Neural cell (in vitro differentiated cells): ENCODE results near the gene PAFAH1B1. TPM values are rescaled to one million over a fixed set of nuclear protein-coding genes. Genes with fewer than 3 reads are reported as not detected.

Experiments used
- H2AFZ ChIP-seq: fragments of 200-600, 300-800 bp; sonication (generic), shearing (Covaris generic); 2 replicates; pipeline ENCODE4 v1.6.0; 2014; ENCODE audit warnings: low read depth, mild to moderate bottlenecking, antibody characterized with exemption, low read length, moderate library complexity
- H3F3A ChIP-seq: fragments of 200-600 bp; shearing (Covaris generic); 2 replicates; pipeline ENCODE4 v1.6.1; 2016; ENCODE audit warnings: mild to moderate bottlenecking, moderate library complexity, mixed read lengths, antibody characterized with exemption, low read length; ENCODE audit not compliant: insufficient read depth, poor library complexity, severe bottlenecking
- H3K27ac ChIP-seq: fragments of 200-600, 300-800 bp; sonication (generic), shearing (Covaris generic); 2 replicates; pipeline ENCODE4 v1.5.1; 2014; ENCODE audit warnings: mild to moderate bottlenecking, low read length, moderate library complexity
- H3K27me3 ChIP-seq: fragments of 300-800, 200-600 bp; sonication (generic), shearing (Covaris generic); 2 replicates; pipeline ENCODE4 v1.6.0; 2014; ENCODE audit warnings: mild to moderate bottlenecking, low read depth, low read length, moderate library complexity; ENCODE audit not compliant: insufficient read depth
- H3K36me3 ChIP-seq: fragments of 300-800, 200-600 bp; sonication (generic), shearing (Covaris generic); 2 replicates; pipeline ENCODE4 v1.5.1; 2014; ENCODE audit warnings: mild to moderate bottlenecking, antibody characterized with exemption, low read length, moderate library complexity; ENCODE audit not compliant: insufficient read depth
- H3K4me2 ChIP-seq: fragments of 300-800, 200-600 bp; sonication (generic), shearing (Covaris generic); 2 replicates; pipeline ENCODE4 v1.6.0; 2014; ENCODE audit warnings: mild to moderate bottlenecking, low read length
- H3K4me3 ChIP-seq: fragments of 300-800, 200-600 bp; sonication (generic), shearing (Covaris generic); 2 replicates; pipeline ENCODE4 v1.5.1; 2014; ENCODE audit warnings: mild to moderate bottlenecking, low read length, moderate library complexity
- H3K79me2 ChIP-seq: fragments of 200-600 bp; shearing (Covaris generic); replicated peaks from 2 replicates; pipeline ENCODE4 v1.6.0; 2014; ENCODE audit warnings: mild to moderate bottlenecking, low read length, moderate library complexity; ENCODE audit not compliant: insufficient read depth
- H3K9ac ChIP-seq: fragments of 300-800, 200-600 bp; sonication (generic), shearing (Covaris generic); 2 replicates; pipeline ENCODE4 v1.6.1; 2016; ENCODE audit warnings: mild to moderate bottlenecking, low read length, mixed read lengths
- H3K9me2 ChIP-seq: fragments of 200-600 bp; shearing (Covaris generic); 2 replicates; pipeline ENCODE4 v1.6.1; 2016; ENCODE audit warnings: mild to moderate bottlenecking, low read length, mixed read lengths; ENCODE audit not compliant: insufficient read depth
- H3K9me3 ChIP-seq: fragments of 200-600, 300-800 bp; sonication (generic), shearing (Covaris generic); 2 replicates; pipeline ENCODE4 v1.6.1; 2016; ENCODE audit warnings: mild to moderate bottlenecking, mixed run types, low read length, moderate library complexity, mixed read lengths
- H4K20me1 ChIP-seq: fragments of 200-600 bp; shearing (Covaris generic); 2 replicates; pipeline ENCODE4 v1.6.1; 2016; ENCODE audit warnings: mild to moderate bottlenecking, mixed run types; ENCODE audit not compliant: insufficient read depth
- CTCF ChIP-seq: fragments of 450-650 bp; IDR thresholded peaks from 2 replicates; pipeline ENCODE4 v1.5.1; 2014; ENCODE audit warnings: antibody characterized with exemption, mild to moderate bottlenecking, moderate library complexity; ENCODE audit not compliant: poor library complexity, severe bottlenecking
- EP300 ChIP-seq: fragments of 450-650 bp; conservative IDR thresholded peaks from 2 replicates; pipeline ENCODE4 v1.6.1; 2014; ENCODE audit warnings: antibody characterized with exemption, mild to moderate bottlenecking, moderate library complexity; ENCODE audit not compliant: poor library complexity, severe bottlenecking
- EZH2 ChIP-seq: fragments of 200-600, 300-800 bp; shearing (Covaris generic), sonication (generic); IDR thresholded peaks from 2 replicates; pipeline ENCODE4 v1.6.1; 2014; ENCODE audit warnings: antibody characterized with exemption, low read length, borderline replicate concordance, mild to moderate bottlenecking; ENCODE audit not compliant: insufficient read depth, poor library complexity, severe bottlenecking
- MXI1 ChIP-seq: fragments of 450-650 bp; conservative IDR thresholded peaks from 2 replicates; pipeline ENCODE4 v1.6.1; 2014; ENCODE audit warnings: antibody characterized with exemption, mild to moderate bottlenecking; ENCODE audit not compliant: poor library complexity, severe bottlenecking
- POLR2AphosphoS5 ChIP-seq: IDR thresholded peaks from 2 replicates; pipeline ENCODE4 v1.6.1; 2012
- RAD21 ChIP-seq: fragments of 450-650 bp; conservative IDR thresholded peaks from 2 replicates; pipeline ENCODE4 v1.6.1; 2014; ENCODE audit warnings: antibody characterized with exemption, mild to moderate bottlenecking, moderate library complexity
- REST ChIP-seq: IDR thresholded peaks from 2 replicates; pipeline ENCODE4 v1.6.1; 2012; ENCODE audit warnings: borderline replicate concordance
- SMC3 ChIP-seq: fragments of 450-650 bp; conservative IDR thresholded peaks from 2 replicates; pipeline ENCODE4 v1.6.1; 2014; ENCODE audit warnings: antibody characterized with exemption, mild to moderate bottlenecking, moderate library complexity; ENCODE audit not compliant: poor library complexity
- TAF1 ChIP-seq: IDR thresholded peaks from 2 replicates; pipeline ENCODE4 v1.6.1; 2012; ENCODE audit warnings: low read depth
- polyA plus RNA-seq: library from polyadenylated mRNA; depleted of rRNA; stranded (reverse); fragments of >200 nt; gene quantifications from 2 replicates; pipeline ENCODE4 v1.2.3, GENCODE V29; 2014

The PAFAH1B1 gene
- polyA plus RNA-seq, 1 donor from 2014 or later, result 305 TPM

GRCh38 chr17:2635241-2635640 is 41.8 kb downstream of the PAFAH1B1 start:
- Histone ChIP-seq H3K4me2 (no peak overlapping the region), H4K20me1 (peaks cover 50% of the 10 kb centered on the region)

GRCh38 chr17:2635675-2636074 is 42.2 kb downstream of the PAFAH1B1 start:
- H2AFZ ChIP-seq, result no peak overlapping the region
- H3K27me3 ChIP-seq, result no peaks in the 10 kb centered on the region
- no peaks in the 10 kb centered on the region for H3K9me3 ChIP-seq
- no peak overlapping the region for H3K4me2 ChIP-seq
- no peak overlapping the region for H3K4me3 ChIP-seq
- H3K36me3 ChIP-seq, result no peaks in the 10 kb centered on the region
- H3K79me2 ChIP-seq, result peaks cover 88% of the 10 kb centered on the region
- H3K9ac ChIP-seq, result no peak overlapping the region
- H3K27ac ChIP-seq, result no peak overlapping the region
- H4K20me1 ChIP-seq, result peaks cover 50% of the 10 kb centered on the region
- TF ChIP-seq RAD21, result no peak
- no peak for TF ChIP-seq SMC3
- TF ChIP-seq EZH2, result no peak
- no peak for TF ChIP-seq CTCF
- no peaks in the 10 kb centered on the region for H3F3A ChIP-seq
- H3K9me2 ChIP-seq, result no peaks in the 10 kb centered on the region

More at GRCh38 chr17:2635241-2635640, 41.8 kb downstream of the PAFAH1B1 start:
- H3F3A ChIP-seq, result no peaks in the 10 kb centered on the region
- no peak overlapping the region for H3K4me3 ChIP-seq
- peaks cover 91% of the 10 kb centered on the region for H3K79me2 ChIP-seq
- no peak overlapping the region for H3K27ac ChIP-seq
- no peaks in the 10 kb centered on the region for H3K36me3 ChIP-seq
- H3K9me3 ChIP-seq, result no peaks in the 10 kb centered on the region
- H3K9ac ChIP-seq, result no peak overlapping the region
- H3K9me2 ChIP-seq, result no peaks in the 10 kb centered on the region
- TF ChIP-seq RAD21, result no peak
- no peak for TF ChIP-seq TAF1
- TF ChIP-seq SMC3, result no peak
- no peak overlapping the region for H2AFZ ChIP-seq
- H3K27me3 ChIP-seq, result no peaks in the 10 kb centered on the region

DNA sequence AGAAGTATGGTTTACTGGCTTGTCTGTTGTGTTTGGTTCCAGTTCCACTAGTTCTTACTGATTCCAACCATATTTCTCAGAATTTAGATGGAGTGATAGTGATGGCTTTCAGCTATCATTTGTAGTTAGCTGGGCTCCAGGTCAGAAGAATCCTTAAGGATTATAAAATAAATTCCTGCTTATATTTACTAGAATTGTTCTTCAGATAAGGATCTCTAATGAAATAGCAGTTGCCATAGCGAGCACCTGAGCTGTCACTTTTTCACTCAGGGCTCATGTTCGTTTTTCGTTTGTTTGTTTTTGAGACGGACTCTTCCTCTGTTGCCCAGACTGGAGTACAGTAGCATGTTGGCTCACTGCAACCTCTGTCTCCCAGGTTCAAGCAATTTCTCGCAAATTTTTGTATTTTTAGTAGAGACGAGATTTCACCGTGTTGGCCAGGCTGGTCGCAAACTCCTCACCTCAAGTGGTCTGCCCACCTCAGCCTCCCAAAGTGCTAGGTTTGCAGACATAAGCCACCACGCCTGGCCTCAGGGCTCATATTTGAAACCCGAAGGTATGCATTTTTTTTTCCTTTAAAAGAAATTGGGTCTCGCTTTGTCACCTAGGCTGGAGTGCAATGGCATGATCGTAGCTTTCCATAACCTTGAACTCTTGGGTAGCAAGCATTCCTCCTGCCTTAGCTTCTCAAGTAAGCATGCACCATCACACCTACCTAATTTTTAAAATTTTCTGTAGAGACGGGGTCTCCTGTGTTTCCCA is 42.9 kb downstream of the PAFAH1B1 start:
- Histone ChIP-seq H4K20me1 (peaks cover 48% of the 10 kb centered on the region), H3K27ac (no peak overlapping the region)
- no peak for TF ChIP-seq EZH2
- TF ChIP-seq TAF1, result no peak
- no peak for TF ChIP-seq RAD21
- no peak for TF ChIP-seq SMC3
- no peak for TF ChIP-seq POLR2AphosphoS5
- no peak for TF ChIP-seq REST
- no peak for TF ChIP-seq EP300
- no peak for TF ChIP-seq MXI1
- TF ChIP-seq CTCF, result no peak

More for the DNA sequence above, 42.9 kb downstream of the PAFAH1B1 start:
- H3K4me3 ChIP-seq, result no peak overlapping the region
- no peaks in the 10 kb centered on the region for H3K27me3 ChIP-seq
- H3K4me2 ChIP-seq, result no peak overlapping the region
- no peak overlapping the region for H3K9ac ChIP-seq
- H3K9me2 ChIP-seq, result no peaks in the 10 kb centered on the region
- H3K79me2 ChIP-seq, result peaks cover 82% of the 10 kb centered on the region
- H3K36me3 ChIP-seq, result no peaks in the 10 kb centered on the region
- H3K9me3 ChIP-seq, result no peaks in the 10 kb centered on the region
- no peaks in the 10 kb centered on the region for H3F3A ChIP-seq
- no peak overlapping the region for H2AFZ ChIP-seq
